NOMO-1 treated with dmso at 0.1 percent for 144 hours (cell line): ENCODE data around the gene HHEX.
A peak's percentile ranks its signal among the peaks of the same experiment; 100 is the strongest.
"Not testable (repeated sequence)": the region's sequence is repeated elsewhere in the genome, so short reads cannot be mapped to it uniquely, and the experiment has no call there.

Experiments used
- DNase-seq: peaks from one replicate; lab custom pipeline; 2025; ENCODE audit not compliant: unreplicated experiment; lab: John Stamatoyannopoulos, UW

HHEX gene

DNA sequence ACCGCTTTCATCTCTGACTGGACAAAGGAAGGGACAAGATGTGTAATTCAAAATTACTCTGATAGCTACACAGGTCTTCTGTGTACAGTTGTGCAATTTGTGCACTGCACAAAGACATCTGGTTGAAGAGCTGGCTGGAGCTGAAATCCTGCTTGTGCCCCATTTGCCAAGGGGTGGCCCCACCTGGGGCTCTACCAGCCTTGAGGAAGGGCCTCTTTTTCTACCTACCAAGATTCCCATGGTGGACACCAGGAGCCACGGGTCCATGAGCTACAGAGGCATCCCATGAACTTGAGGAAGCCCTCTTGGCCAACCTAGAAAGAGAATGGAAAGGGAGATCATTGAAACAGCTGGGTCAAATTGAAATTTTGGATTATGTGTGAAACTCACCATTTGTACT, 43.2 kb downstream of the HHEX start:
- DNase-seq, result no peak

DNA sequence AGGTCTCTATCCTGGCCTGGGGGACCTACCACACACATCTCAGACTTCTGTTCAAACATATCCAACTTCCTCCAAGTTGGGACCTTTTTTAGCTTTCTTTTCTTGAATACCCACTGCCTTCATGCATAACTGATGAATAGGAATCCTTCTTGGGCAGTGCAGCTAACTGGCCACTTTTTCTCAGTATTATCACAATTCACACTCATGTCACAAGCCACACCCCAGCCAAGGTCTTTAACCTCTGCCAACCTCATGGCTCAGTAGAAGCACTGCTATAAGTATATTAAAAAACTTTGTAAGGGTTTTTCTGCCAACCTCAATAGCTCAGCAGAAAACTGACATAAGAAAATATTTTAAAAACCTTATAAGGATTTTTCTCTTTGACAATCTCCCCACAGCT, 44.5 kb downstream of the HHEX start:
- DNase-seq, result no peak

GRCh38 chr10:92735938-92736337, 46.2 kb downstream of the HHEX start:
- no peak for DNase-seq

DNA sequence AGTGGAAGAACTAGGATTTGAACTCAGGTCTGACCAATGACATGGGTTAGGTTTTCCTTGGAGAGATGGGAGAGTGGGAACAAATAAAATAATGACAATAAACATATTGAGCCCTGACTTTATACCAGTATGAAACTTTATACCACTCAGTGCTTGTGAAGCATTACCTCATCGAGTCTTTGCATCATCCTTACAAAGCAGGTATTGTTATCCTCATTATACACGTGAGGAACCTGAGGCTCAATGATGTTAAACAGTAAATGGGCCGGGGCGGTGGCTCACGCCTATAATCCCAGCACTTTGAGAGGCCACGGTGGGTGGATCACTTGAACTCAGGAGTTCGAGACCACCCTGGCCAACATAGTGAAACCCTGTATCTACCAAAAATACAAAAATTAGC, 47.7 kb downstream of the HHEX start:
- no peak for DNase-seq

GRCh38 chr10:92740762-92741161, 51.0 kb downstream of the HHEX start:
- no peak for DNase-seq

- not testable (repeated sequence) for DNase-seq
Measured at GRCh38 chr10:92741741-92742140, 52.0 kb downstream of the HHEX start.

DNA sequence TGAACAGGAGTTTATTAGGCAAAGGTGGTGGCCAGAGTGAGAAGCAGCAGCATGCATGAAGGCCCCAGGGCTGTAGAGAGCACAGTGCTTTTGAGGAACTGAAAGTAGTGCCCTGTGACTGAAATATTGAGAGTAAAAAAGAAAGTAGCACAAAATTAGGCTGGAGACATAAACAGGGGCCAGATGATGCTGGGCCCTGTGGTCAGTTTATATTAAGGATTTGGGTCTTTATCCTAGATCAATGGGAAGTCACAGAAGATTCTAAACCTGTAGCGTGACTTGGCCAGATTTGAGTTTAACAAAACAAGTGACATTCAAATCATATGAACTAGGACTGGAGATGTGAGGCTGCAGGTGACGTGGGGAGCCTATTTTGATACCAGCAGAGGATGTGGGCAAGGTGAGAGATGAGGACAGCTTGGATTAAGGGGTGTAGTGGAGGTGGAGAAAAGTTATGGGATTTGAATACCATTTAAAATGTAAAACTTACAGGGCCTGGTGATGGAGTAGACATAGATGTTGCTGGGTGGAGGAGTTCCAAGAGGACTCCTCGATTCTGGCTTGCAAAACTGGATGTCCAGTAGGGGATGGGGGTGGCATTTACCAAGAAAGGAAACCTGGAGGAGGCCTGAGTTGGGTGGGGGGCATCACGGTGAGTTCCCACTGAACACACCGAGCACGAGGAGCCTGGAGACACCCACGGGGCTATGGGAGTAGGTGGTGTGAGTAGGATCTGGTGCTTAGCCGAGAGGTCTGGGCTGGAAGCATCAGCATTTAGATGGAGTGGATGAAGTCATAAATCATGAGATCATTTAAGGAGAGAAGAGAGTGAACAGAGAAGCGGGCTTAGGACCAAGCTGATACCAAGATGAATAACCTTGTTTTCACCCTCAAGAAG, 52.8 kb downstream of the HHEX start:
- DNase-seq, result peak; percentile 84
